ENCODE data around the gene RBM47.

- TF ChIP-seq CTCF (IDR thresholded peaks at IDR 0.05; ENCODE audit: insufficient read depth, low read length) = no peak
- TF ChIP-seq, protein P1, sequence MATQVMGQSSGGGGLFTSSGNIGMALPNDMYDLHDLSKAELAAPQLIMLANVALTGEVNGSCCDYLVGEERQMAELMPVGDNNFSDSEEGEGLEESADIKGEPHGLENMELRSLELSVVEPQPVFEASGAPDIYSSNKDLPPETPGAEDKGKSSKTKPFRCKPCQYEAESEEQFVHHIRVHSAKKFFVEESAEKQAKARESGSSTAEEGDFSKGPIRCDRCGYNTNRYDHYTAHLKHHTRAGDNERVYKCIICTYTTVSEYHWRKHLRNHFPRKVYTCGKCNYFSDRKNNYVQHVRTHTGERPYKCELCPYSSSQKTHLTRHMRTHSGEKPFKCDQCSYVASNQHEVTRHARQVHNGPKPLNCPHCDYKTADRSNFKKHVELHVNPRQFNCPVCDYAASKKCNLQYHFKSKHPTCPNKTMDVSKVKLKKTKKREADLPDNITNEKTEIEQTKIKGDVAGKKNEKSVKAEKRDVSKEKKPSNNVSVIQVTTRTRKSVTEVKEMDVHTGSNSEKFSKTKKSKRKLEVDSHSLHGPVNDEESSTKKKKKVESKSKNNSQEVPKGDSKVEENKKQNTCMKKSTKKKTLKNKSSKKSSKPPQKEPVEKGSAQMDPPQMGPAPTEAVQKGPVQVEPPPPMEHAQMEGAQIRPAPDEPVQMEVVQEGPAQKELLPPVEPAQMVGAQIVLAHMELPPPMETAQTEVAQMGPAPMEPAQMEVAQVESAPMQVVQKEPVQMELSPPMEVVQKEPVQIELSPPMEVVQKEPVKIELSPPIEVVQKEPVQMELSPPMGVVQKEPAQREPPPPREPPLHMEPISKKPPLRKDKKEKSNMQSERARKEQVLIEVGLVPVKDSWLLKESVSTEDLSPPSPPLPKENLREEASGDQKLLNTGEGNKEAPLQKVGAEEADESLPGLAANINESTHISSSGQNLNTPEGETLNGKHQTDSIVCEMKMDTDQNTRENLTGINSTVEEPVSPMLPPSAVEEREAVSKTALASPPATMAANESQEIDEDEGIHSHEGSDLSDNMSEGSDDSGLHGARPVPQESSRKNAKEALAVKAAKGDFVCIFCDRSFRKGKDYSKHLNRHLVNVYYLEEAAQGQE (IDR thresholded peaks at IDR 0.05; ENCODE audit: insufficient replicate concordance, low read depth) = no peak
- TF ChIP-seq GABPA (IDR thresholded peaks at IDR 0.05; ENCODE audit: low read depth) = no peak
Measured at GRCh38 chr4:40617872-40618271, 11.8 kb downstream of the RBM47 start.
